Activated T-cell treated with anti-CD3 and anti-CD28 coated beads, Interleukin-2, amount 50 U/mL, for 4 hours (primary cell): Measurements from ENCODE around the gene CC2D2B. TPM values are rescaled to one million over a fixed set of nuclear protein-coding genes. Genes with fewer than 3 reads are reported as not detected.
"Not testable (repeated sequence)": the region's sequence is repeated elsewhere in the genome, so short reads cannot be mapped to it uniquely, and the experiment has no call there.

Experiments used
- ATAC-seq, 2 donors: fragments of 200-7000 bp; cut with Tn5 transposase; one replicate each; pipeline ENCODE4 v1.10.0; 2021
- DNase-seq: peaks from one replicate; pipeline ENCODE4 v3.0.0-alpha.2; 2020
- H3K27me3 Mint-ChIP-seq: one replicate; pipeline ENCODE4 v1.8.0; 2021; ENCODE audit warnings: low read depth, mixed read lengths
- H3K36me3 Mint-ChIP-seq: one replicate; pipeline ENCODE4 v1.8.0; 2022; ENCODE audit warnings: mixed read lengths; ENCODE audit not compliant: insufficient read depth
- H3K4me1 Mint-ChIP-seq: one replicate; pipeline ENCODE4 v1.8.0; 2021; ENCODE audit warnings: low read depth, mixed read lengths
- H3K4me3 Mint-ChIP-seq: one replicate; pipeline ENCODE4 v1.8.0; 2021; ENCODE audit warnings: mild to moderate bottlenecking, moderate library complexity, mixed read lengths
- H3K9me3 Mint-ChIP-seq: one replicate; pipeline ENCODE4 v1.8.0; 2021; ENCODE audit warnings: mixed read lengths
- total RNA-seq, 3 donors: library from RNA; stranded (reverse); gene quantifications; one replicate each; pipeline ENCODE4 v1.2.1, GENCODE V29; 2021

The CC2D2B gene
- total RNA-seq, 3 donors from 2014 or later: not detected

GRCh38 chr10:95880704-95881103 lies 27.1 kb upstream of the CC2D2B start:
- DNase-seq (no peak), ATAC-seq (no peak)
- H3K36me3 Mint-ChIP-seq: peaks cover 15% of the 10 kb centered on the region
- H3K27me3 Mint-ChIP-seq: no peaks in the 10 kb centered on the region
- no peak overlapping the region for H3K4me3 Mint-ChIP-seq
- no peaks in the 10 kb centered on the region for H3K9me3 Mint-ChIP-seq
- no peaks in the 10 kb centered on the region for H3K4me1 Mint-ChIP-seq

- no peaks in the 10 kb centered on the region for H3K4me1 Mint-ChIP-seq
- DNase-seq (no peak), ATAC-seq (no peak)
- H3K9me3 Mint-ChIP-seq: no peaks in the 10 kb centered on the region
- H3K4me3 Mint-ChIP-seq: no peak overlapping the region
- H3K27me3 Mint-ChIP-seq: no peaks in the 10 kb centered on the region
- H3K36me3 Mint-ChIP-seq: peaks cover 13% of the 10 kb centered on the region
Measured at GRCh38 chr10:95881316-95881715, 26.5 kb upstream of the CC2D2B start.

- ATAC-seq (no peak), DNase-seq (no peak)
- Mint-ChIP-seq H3K4me1 (no peaks in the 10 kb centered on the region), H3K27me3 (no peaks in the 10 kb centered on the region), H3K9me3 (no peaks in the 10 kb centered on the region), H3K36me3 (peaks cover 42% of the 10 kb centered on the region), H3K4me3 (no peak overlapping the region)
Measured at GRCh38 chr10:95889830-95890229, 17.9 kb upstream of the CC2D2B start.

- no peaks in the 10 kb centered on the region for H3K9me3 Mint-ChIP-seq
- DNase-seq: no peak
- H3K4me3 Mint-ChIP-seq: no peak overlapping the region
- peaks cover 2% of the 10 kb centered on the region for H3K4me1 Mint-ChIP-seq
- ATAC-seq: no peak
- no peaks in the 10 kb centered on the region for H3K27me3 Mint-ChIP-seq
- H3K36me3 Mint-ChIP-seq: peaks cover 50% of the 10 kb centered on the region
Measured at GRCh38 chr10:95896071-95896850, 11.5 kb upstream of the CC2D2B start.

GRCh38 chr10:95905897-95906580 lies 1.7 kb upstream of the CC2D2B start:
- ATAC-seq, H3K27me3 Mint-ChIP-seq, DNase-seq, H3K9me3 Mint-ChIP-seq, H3K36me3 Mint-ChIP-seq: not testable (repeated sequence)
- peaks cover 12% of the 10 kb centered on the region for H3K4me1 Mint-ChIP-seq
- H3K4me3 Mint-ChIP-seq: peak overlapping the region; percentile 40

- DNase-seq: peak; percentile 9
- Mint-ChIP-seq H3K4me3 (peak overlapping the region; percentile 91), H3K36me3 (no peaks in the 10 kb centered on the region), H3K9me3 (no peaks in the 10 kb centered on the region), H3K27me3 (no peaks in the 10 kb centered on the region), H3K4me1 (peaks cover 12% of the 10 kb centered on the region)
- ATAC-seq: peak; percentile 34 to 36
Measured at GRCh38 chr10:95906677-95907455, 909 bp upstream of the CC2D2B start.

- Mint-ChIP-seq H3K9me3 (no peaks in the 10 kb centered on the region), H3K4me3 (peak overlapping the region; percentile 91), H3K4me1 (peaks cover 12% of the 10 kb centered on the region), H3K36me3 (no peaks in the 10 kb centered on the region), H3K27me3 (no peaks in the 10 kb centered on the region)
- ATAC-seq: no peak
- no peak for DNase-seq
Measured at GRCh38 chr10:95908450-95908849, 675 bp downstream of the CC2D2B start.

- Mint-ChIP-seq H3K27me3 (no peaks in the 10 kb centered on the region), H3K9me3 (no peaks in the 10 kb centered on the region), H3K4me1 (peaks cover 12% of the 10 kb centered on the region), H3K36me3 (no peaks in the 10 kb centered on the region), H3K4me3 (no peak overlapping the region)
- no peak for ATAC-seq
- DNase-seq: no peak
Measured at GRCh38 chr10:95909561-95909960, 1.8 kb downstream of the CC2D2B start.

- H3K36me3 Mint-ChIP-seq, H3K9me3 Mint-ChIP-seq, H3K27me3 Mint-ChIP-seq, H3K4me3 Mint-ChIP-seq, DNase-seq, H3K4me1 Mint-ChIP-seq, ATAC-seq: not testable (repeated sequence)
Measured at GRCh38 chr10:95916039-95916438, 8.3 kb downstream of the CC2D2B start.

- no peak for ATAC-seq
- Mint-ChIP-seq H3K4me1 (no peaks in the 10 kb centered on the region), H3K27me3 (peaks cover 14% of the 10 kb centered on the region), H3K4me3 (no peak overlapping the region), H3K9me3 (no peaks in the 10 kb centered on the region), H3K36me3 (peaks cover 2% of the 10 kb centered on the region)
- DNase-seq: no peak
Measured at GRCh38 chr10:95920798-95921426, 13.1 kb downstream of the CC2D2B start.

- H3K4me1 Mint-ChIP-seq: no peaks in the 10 kb centered on the region
- ATAC-seq (no peak), DNase-seq (no peak)
- no peaks in the 10 kb centered on the region for H3K9me3 Mint-ChIP-seq
- peaks cover 8% of the 10 kb centered on the region for H3K27me3 Mint-ChIP-seq
- no peak overlapping the region for H3K4me3 Mint-ChIP-seq
- H3K36me3 Mint-ChIP-seq: no peaks in the 10 kb centered on the region
Measured at GRCh38 chr10:95925033-95925432, 17.3 kb downstream of the CC2D2B start.

- DNase-seq: no peak
- no peak for ATAC-seq
- H3K36me3 Mint-ChIP-seq: no peaks in the 10 kb centered on the region
- no peaks in the 10 kb centered on the region for H3K4me1 Mint-ChIP-seq
- H3K4me3 Mint-ChIP-seq: no peak overlapping the region
- peaks cover 11% of the 10 kb centered on the region for H3K9me3 Mint-ChIP-seq
- peaks cover 33% of the 10 kb centered on the region for H3K27me3 Mint-ChIP-seq
Measured at GRCh38 chr10:95935429-95935828, 27.7 kb downstream of the CC2D2B start.

- Mint-ChIP-seq H3K36me3 (no peaks in the 10 kb centered on the region), H3K9me3 (peaks cover 14% of the 10 kb centered on the region), H3K4me3 (no peak overlapping the region), H3K27me3 (peaks cover 11% of the 10 kb centered on the region), H3K4me1 (no peaks in the 10 kb centered on the region)
- ATAC-seq (no peak), DNase-seq (no peak)
Measured at GRCh38 chr10:95941115-95941514, 33.3 kb downstream of the CC2D2B start.
